Mesendoderm (in vitro differentiated cells): Measurements from ENCODE around the gene MRTFA.

Experiments used
- DNase-seq: peaks from one replicate; pipeline ENCODE4 v3.0.0; 2013
- H2AK5ac ChIP-seq: 2 replicates; pipeline ENCODE4 v1.6.1; 2013; ENCODE audit warnings: low read length, inconsistent platforms
- H2BK120ac ChIP-seq: 2 replicates; pipeline ENCODE4 v1.6.1; 2013; ENCODE audit warnings: low read depth, mild to moderate bottlenecking, low read length, moderate library complexity, mixed read lengths
- H2BK15ac ChIP-seq: replicated peaks from 2 replicates; pipeline ENCODE4 v1.6.1; 2013; ENCODE audit warnings: low read depth, mild to moderate bottlenecking, moderate library complexity
- H2BK5ac ChIP-seq: 2 replicates; pipeline ENCODE4 v1.6.1; 2013; ENCODE audit warnings: low read length, inconsistent platforms
- H3K18ac ChIP-seq: 2 replicates; pipeline ENCODE4 v1.6.1; 2013; ENCODE audit warnings: mild to moderate bottlenecking, low read length, mixed read lengths
- H3K23ac ChIP-seq: one replicate; pipeline ENCODE4 v1.6.1; 2013; ENCODE audit warnings: low read length
- H3K27ac ChIP-seq: 2 replicates; pipeline ENCODE4 v1.5.1; 2013; ENCODE audit warnings: low read depth, mild to moderate bottlenecking, inconsistent platforms, low read length, moderate library complexity
- H3K27me3 ChIP-seq: 2 replicates; pipeline ENCODE4 v1.6.1; 2013; ENCODE audit warnings: low read length, control low read depth, mild to moderate bottlenecking, inconsistent platforms; ENCODE audit not compliant: insufficient read depth, poor library complexity
- H3K36me3 ChIP-seq: 2 replicates; pipeline ENCODE4 v1.6.1; 2013; ENCODE audit warnings: low read length, inconsistent platforms; ENCODE audit not compliant: control insufficient read depth, insufficient read depth
- H3K4ac ChIP-seq: one replicate; pipeline ENCODE4 v1.6.1; 2013; ENCODE audit warnings: low read depth, mild to moderate bottlenecking, low read length, moderate library complexity
- H3K4me1 ChIP-seq: 2 replicates; pipeline ENCODE4 v1.6.1; 2013; ENCODE audit warnings: low read depth, low read length, inconsistent platforms; ENCODE audit not compliant: control insufficient read depth
- H3K4me2 ChIP-seq: 2 replicates; pipeline ENCODE4 v1.6.1; 2013; ENCODE audit warnings: low read length
- H3K4me3 ChIP-seq: 2 replicates; pipeline ENCODE4 v1.5.1; 2013; ENCODE audit warnings: mild to moderate bottlenecking, low read length
- H3K56ac ChIP-seq: one replicate; pipeline ENCODE4 v1.6.1; 2013; ENCODE audit warnings: low read length
- H3K79me1 ChIP-seq: 2 replicates; pipeline ENCODE4 v1.6.1; 2013; ENCODE audit warnings: low read length, inconsistent platforms
- H3K79me2 ChIP-seq: 2 replicates; pipeline ENCODE4 v1.6.1; 2013; ENCODE audit warnings: mild to moderate bottlenecking, low read length; ENCODE audit not compliant: control insufficient read depth, insufficient read depth
- H3K9ac ChIP-seq: 2 replicates; pipeline ENCODE4 v1.6.1; 2013; ENCODE audit warnings: low read length, inconsistent platforms
- H4K5ac ChIP-seq: one replicate; pipeline ENCODE4 v1.6.1; 2013; ENCODE audit warnings: low read length
- H4K8ac ChIP-seq: one replicate; pipeline ENCODE4 v1.6.1; 2013; ENCODE audit warnings: low read depth, mild to moderate bottlenecking, control low read depth, low read length, moderate library complexity
- WGBS: extraction: QIAGEN DNeasy Blood & Tissue Kit; methylation state at CpG from one replicate; pipeline ENCODE4 v1.1.7; 2013; ENCODE audit warnings: low lambda C conversion rate, missing lambda C conversion rate; ENCODE audit not compliant: insufficient coverage; ENCODE audit errors: extremely low coverage; 5-methylcytosine and 5-hydroxymethylcytosine counted together

MRTFA gene

GRCh38 chr22:40368836-40369235 is 267.7 kb downstream of the MRTFA start:
- H3K4ac ChIP-seq: no peak overlapping the region
- H3K9ac ChIP-seq: no peak overlapping the region
- no peak overlapping the region for H3K18ac ChIP-seq
- H3K4me2 ChIP-seq: no peak overlapping the region
- no CpG with 5 or more reads among the region's 3 CpGs for WGBS
- no peak overlapping the region for H2AK5ac ChIP-seq
- no peaks in the 10 kb centered on the region for H3K27me3 ChIP-seq
- H3K4me1 ChIP-seq: no peaks in the 10 kb centered on the region
- H3K36me3 ChIP-seq: peaks cover 17% of the 10 kb centered on the region
- H3K56ac ChIP-seq: no peak overlapping the region
- no peak overlapping the region for H3K4me3 ChIP-seq
- no peak overlapping the region for H4K8ac ChIP-seq
- no peak overlapping the region for H3K27ac ChIP-seq
- H2BK120ac ChIP-seq: no peak overlapping the region
- H4K5ac ChIP-seq: no peak overlapping the region
- H2BK5ac ChIP-seq: no peak overlapping the region
- H2BK15ac ChIP-seq: no peak overlapping the region
- no peak for DNase-seq
- peaks cover 2% of the 10 kb centered on the region for H3K79me1 ChIP-seq
- H3K23ac ChIP-seq: no peak overlapping the region
- H3K79me2 ChIP-seq: no peaks in the 10 kb centered on the region

DNA sequence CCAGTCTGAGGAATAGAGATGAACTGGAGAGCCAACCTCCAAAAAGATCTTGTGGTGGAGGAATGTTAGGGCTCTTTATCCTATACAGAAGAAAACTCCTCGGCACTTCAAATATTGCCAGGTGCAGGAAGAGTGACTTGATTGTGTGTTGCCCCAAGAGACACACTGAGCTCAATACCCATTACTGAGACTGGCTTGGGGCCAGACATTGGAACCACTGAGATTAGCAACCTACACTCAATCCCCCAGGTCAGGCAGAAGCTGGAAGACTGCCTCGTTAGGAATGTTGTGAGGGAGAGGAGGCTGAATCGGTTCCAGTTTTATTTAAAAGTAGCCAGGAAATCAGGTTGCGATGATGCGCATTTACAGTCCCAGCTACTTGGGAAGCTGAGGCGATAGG is 268.5 kb downstream of the MRTFA start:
- H4K8ac ChIP-seq: no peak overlapping the region
- no peak overlapping the region for H3K18ac ChIP-seq
- no peak overlapping the region for H3K27ac ChIP-seq
- H3K56ac ChIP-seq: no peak overlapping the region
- no peak overlapping the region for H2BK15ac ChIP-seq
- H2BK5ac ChIP-seq: no peak overlapping the region
- no peak overlapping the region for H4K5ac ChIP-seq
- H3K79me1 ChIP-seq: peaks cover 2% of the 10 kb centered on the region
- no peak overlapping the region for H2AK5ac ChIP-seq
- H3K4ac ChIP-seq: no peak overlapping the region
- H2BK120ac ChIP-seq: no peak overlapping the region
- H3K79me2 ChIP-seq: no peaks in the 10 kb centered on the region
- H3K27me3 ChIP-seq: no peaks in the 10 kb centered on the region
- H3K4me2 ChIP-seq: no peak overlapping the region
- no peak overlapping the region for H3K4me3 ChIP-seq
- no peak for DNase-seq
- H3K9ac ChIP-seq: no peak overlapping the region
- peaks cover 17% of the 10 kb centered on the region for H3K36me3 ChIP-seq
- H3K23ac ChIP-seq: no peak overlapping the region
- WGBS: no CpG with 5 or more reads among the region's 6 CpGs
- H3K4me1 ChIP-seq: no peaks in the 10 kb centered on the region

DNA sequence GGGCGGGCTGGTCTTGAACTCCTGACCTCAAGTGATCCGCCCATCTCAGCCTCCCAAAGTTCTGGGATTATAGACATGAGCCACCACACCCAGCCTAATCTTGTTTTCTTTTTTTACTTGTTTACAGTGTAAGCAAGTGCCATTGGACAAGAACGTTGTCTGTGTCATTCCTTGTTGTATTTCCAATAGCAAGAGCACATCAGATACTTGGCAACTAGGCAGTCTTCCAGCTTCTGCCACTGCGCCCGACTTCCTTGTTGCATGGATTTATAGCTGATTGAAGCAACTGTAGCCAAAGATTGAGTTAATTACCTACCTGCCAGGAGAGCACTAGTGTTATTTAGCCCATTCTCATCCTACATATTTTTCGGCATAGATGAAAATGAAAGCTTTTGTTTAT is 269.2 kb downstream of the MRTFA start:
- no peaks in the 10 kb centered on the region for H3K4me1 ChIP-seq
- H3K23ac ChIP-seq: no peak overlapping the region
- H3K27me3 ChIP-seq: no peaks in the 10 kb centered on the region
- H3K4me3 ChIP-seq: no peak overlapping the region
- H3K56ac ChIP-seq: no peak overlapping the region
- no peak overlapping the region for H3K18ac ChIP-seq
- H2BK120ac ChIP-seq: no peak overlapping the region
- H4K8ac ChIP-seq: no peak overlapping the region
- WGBS: no CpG with 5 or more reads among the region's 6 CpGs
- H2BK15ac ChIP-seq: no peak overlapping the region
- no peaks in the 10 kb centered on the region for H3K79me1 ChIP-seq
- no peak overlapping the region for H2BK5ac ChIP-seq
- H3K4me2 ChIP-seq: no peak overlapping the region
- no peak overlapping the region for H3K4ac ChIP-seq
- H3K79me2 ChIP-seq: no peaks in the 10 kb centered on the region
- no peak overlapping the region for H3K27ac ChIP-seq
- peaks cover 20% of the 10 kb centered on the region for H3K36me3 ChIP-seq
- no peak overlapping the region for H2AK5ac ChIP-seq
- no peak overlapping the region for H3K9ac ChIP-seq
- H4K5ac ChIP-seq: no peak overlapping the region
- no peak for DNase-seq

DNA sequence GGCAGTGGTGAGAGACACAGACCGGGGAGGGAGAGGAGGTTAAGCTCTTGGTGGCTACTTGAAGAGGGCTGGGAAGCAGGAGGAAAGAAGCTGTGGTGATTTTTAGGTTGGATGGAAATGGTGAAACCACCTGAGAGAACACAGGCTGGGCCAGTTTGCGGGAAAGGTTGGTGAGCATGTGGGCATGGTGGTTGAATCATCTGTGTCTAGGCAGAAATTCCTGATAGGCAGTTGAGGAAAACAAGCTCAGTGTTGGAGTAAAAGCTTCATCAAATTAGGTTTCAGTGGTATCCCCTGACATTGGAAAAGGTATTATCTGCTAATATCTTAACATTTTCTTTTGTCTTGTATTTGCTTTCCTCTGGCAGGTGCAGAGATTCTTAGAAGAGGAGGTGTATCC is 270.5 kb downstream of the MRTFA start:
- no peak overlapping the region for H3K4ac ChIP-seq
- H3K4me2 ChIP-seq: no peak overlapping the region
- H3K79me1 ChIP-seq: no peaks in the 10 kb centered on the region
- no peak overlapping the region for H3K56ac ChIP-seq
- no peak overlapping the region for H3K27ac ChIP-seq
- WGBS: no CpG with 5 or more reads among the region's 2 CpGs
- no peak overlapping the region for H2BK120ac ChIP-seq
- no peak overlapping the region for H4K5ac ChIP-seq
- H3K9ac ChIP-seq: no peak overlapping the region
- H3K79me2 ChIP-seq: no peaks in the 10 kb centered on the region
- no peak overlapping the region for H3K4me3 ChIP-seq
- H4K8ac ChIP-seq: no peak overlapping the region
- no peak overlapping the region for H3K23ac ChIP-seq
- H3K4me1 ChIP-seq: no peaks in the 10 kb centered on the region
- H2AK5ac ChIP-seq: no peak overlapping the region
- H3K36me3 ChIP-seq: peaks cover 32% of the 10 kb centered on the region
- H2BK15ac ChIP-seq: no peak overlapping the region
- no peak overlapping the region for H3K18ac ChIP-seq
- H2BK5ac ChIP-seq: no peak overlapping the region
- no peaks in the 10 kb centered on the region for H3K27me3 ChIP-seq
- no peak for DNase-seq

DNA sequence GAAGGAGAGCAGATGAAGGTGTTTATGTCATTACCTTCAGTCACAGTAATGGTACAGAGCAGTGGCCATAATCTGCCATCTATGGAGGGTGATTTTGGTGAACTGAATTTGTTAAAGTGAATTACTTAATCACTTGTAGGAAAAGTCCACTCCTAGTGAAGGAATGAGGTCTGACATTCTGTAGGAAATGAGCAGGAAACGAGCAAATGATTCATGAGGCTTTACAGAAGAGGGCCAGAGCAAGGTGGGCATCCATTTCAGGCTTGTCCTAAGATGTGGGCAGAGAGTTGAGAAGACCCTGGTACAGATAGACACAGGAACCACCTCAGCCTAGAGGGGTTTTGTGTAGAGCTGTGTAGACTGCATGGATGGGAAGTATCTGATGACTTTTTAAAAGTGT is 272.1 kb downstream of the MRTFA start:
- H2AK5ac ChIP-seq: no peak overlapping the region
- no peaks in the 10 kb centered on the region for H3K4me1 ChIP-seq
- no peak overlapping the region for H2BK120ac ChIP-seq
- H3K4ac ChIP-seq: no peak overlapping the region
- H2BK15ac ChIP-seq: no peak overlapping the region
- no CpG with 5 or more reads among the region's 1 CpG for WGBS
- no peak overlapping the region for H4K8ac ChIP-seq
- H3K18ac ChIP-seq: no peak overlapping the region
- no peak overlapping the region for H2BK5ac ChIP-seq
- H3K79me1 ChIP-seq: no peaks in the 10 kb centered on the region
- no peak overlapping the region for H3K4me2 ChIP-seq
- H3K23ac ChIP-seq: no peak overlapping the region
- H3K27me3 ChIP-seq: no peaks in the 10 kb centered on the region
- H3K4me3 ChIP-seq: no peak overlapping the region
- no peak overlapping the region for H3K56ac ChIP-seq
- no peak overlapping the region for H3K9ac ChIP-seq
- H3K36me3 ChIP-seq: peaks cover 34% of the 10 kb centered on the region
- no peaks in the 10 kb centered on the region for H3K79me2 ChIP-seq
- H3K27ac ChIP-seq: no peak overlapping the region
- DNase-seq: no peak
- H4K5ac ChIP-seq: no peak overlapping the region

GRCh38 chr22:40363059-40363458 is 273.5 kb downstream of the MRTFA start:
- H3K4me3 ChIP-seq: no peak overlapping the region
- no peak overlapping the region for H3K4me2 ChIP-seq
- H3K4me1 ChIP-seq: no peaks in the 10 kb centered on the region
- no peak overlapping the region for H3K27ac ChIP-seq
- H2AK5ac ChIP-seq: no peak overlapping the region
- no peak overlapping the region for H4K8ac ChIP-seq
- H3K23ac ChIP-seq: no peak overlapping the region
- H2BK120ac ChIP-seq: no peak overlapping the region
- peaks cover 39% of the 10 kb centered on the region for H3K36me3 ChIP-seq
- H3K79me1 ChIP-seq: no peaks in the 10 kb centered on the region
- no peaks in the 10 kb centered on the region for H3K79me2 ChIP-seq
- H3K56ac ChIP-seq: no peak overlapping the region
- no peak overlapping the region for H3K9ac ChIP-seq
- no peak overlapping the region for H4K5ac ChIP-seq
- H3K27me3 ChIP-seq: no peaks in the 10 kb centered on the region
- no peak overlapping the region for H2BK5ac ChIP-seq
- no peak overlapping the region for H3K18ac ChIP-seq
- WGBS: no CpG with 5 or more reads among the region's 3 CpGs
- DNase-seq: no peak
- H2BK15ac ChIP-seq: no peak overlapping the region
- no peak overlapping the region for H3K4ac ChIP-seq
